Subcutaneous abdominal adipose tissue (tissue), 5 donors: ENCODE measurements around the gene VPS52.

ENCODE experiments used
- H3K27ac ChIP-seq: one replicate; pipeline ENCODE4 v1.7.0; 2013; ENCODE audit warnings: low read depth, mild to moderate bottlenecking, inconsistent platforms, low read length, moderate library complexity
- H3K27me3 ChIP-seq, 5 donors: one replicate each; pipeline ENCODE4 v1.7.0; 2013; ENCODE audit warnings: low read length in 5 of 5, inconsistent platforms in 1 of 5; ENCODE audit not compliant: control insufficient read depth in 5 of 5, insufficient read depth in 4 of 5
- H3K36me3 ChIP-seq, 5 donors: one replicate each; pipeline ENCODE4 v1.7.0; 2013; ENCODE audit warnings: low read length in 5 of 5; ENCODE audit not compliant: control insufficient read depth in 5 of 5, insufficient read depth in 5 of 5
- H3K4me1 ChIP-seq, 5 donors: one replicate each; pipeline ENCODE4 v1.7.0; 2013; ENCODE audit warnings: low read length in 5 of 5, mild to moderate bottlenecking in 3 of 5, moderate library complexity in 1 of 5; ENCODE audit not compliant: control insufficient read depth in 5 of 5, insufficient read depth in 5 of 5
- H3K4me3 ChIP-seq, 5 donors: one replicate each; pipeline ENCODE4 v1.7.0; 2013; ENCODE audit warnings: low read length in 5 of 5, low read depth in 1 of 5
- H3K9ac ChIP-seq, 5 donors: one replicate each; pipeline ENCODE4 v1.7.0; 2013; ENCODE audit warnings: low read length in 5 of 5, mild to moderate bottlenecking in 4 of 5, moderate library complexity in 3 of 5
- H3K9me3 ChIP-seq, 5 donors: one replicate each; pipeline ENCODE4 v1.7.0; 2013; ENCODE audit warnings: low read length in 5 of 5; ENCODE audit not compliant: control insufficient read depth in 5 of 5
- donor health status: healthy.
- donor health status: healthy.
- donor health status: healthy.
- donor health status: healthy.
- donor health status: healthy.

VPS52 gene, protein sequence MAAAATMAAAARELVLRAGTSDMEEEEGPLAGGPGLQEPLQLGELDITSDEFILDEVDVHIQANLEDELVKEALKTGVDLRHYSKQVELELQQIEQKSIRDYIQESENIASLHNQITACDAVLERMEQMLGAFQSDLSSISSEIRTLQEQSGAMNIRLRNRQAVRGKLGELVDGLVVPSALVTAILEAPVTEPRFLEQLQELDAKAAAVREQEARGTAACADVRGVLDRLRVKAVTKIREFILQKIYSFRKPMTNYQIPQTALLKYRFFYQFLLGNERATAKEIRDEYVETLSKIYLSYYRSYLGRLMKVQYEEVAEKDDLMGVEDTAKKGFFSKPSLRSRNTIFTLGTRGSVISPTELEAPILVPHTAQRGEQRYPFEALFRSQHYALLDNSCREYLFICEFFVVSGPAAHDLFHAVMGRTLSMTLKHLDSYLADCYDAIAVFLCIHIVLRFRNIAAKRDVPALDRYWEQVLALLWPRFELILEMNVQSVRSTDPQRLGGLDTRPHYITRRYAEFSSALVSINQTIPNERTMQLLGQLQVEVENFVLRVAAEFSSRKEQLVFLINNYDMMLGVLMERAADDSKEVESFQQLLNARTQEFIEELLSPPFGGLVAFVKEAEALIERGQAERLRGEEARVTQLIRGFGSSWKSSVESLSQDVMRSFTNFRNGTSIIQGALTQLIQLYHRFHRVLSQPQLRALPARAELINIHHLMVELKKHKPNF

DNA sequence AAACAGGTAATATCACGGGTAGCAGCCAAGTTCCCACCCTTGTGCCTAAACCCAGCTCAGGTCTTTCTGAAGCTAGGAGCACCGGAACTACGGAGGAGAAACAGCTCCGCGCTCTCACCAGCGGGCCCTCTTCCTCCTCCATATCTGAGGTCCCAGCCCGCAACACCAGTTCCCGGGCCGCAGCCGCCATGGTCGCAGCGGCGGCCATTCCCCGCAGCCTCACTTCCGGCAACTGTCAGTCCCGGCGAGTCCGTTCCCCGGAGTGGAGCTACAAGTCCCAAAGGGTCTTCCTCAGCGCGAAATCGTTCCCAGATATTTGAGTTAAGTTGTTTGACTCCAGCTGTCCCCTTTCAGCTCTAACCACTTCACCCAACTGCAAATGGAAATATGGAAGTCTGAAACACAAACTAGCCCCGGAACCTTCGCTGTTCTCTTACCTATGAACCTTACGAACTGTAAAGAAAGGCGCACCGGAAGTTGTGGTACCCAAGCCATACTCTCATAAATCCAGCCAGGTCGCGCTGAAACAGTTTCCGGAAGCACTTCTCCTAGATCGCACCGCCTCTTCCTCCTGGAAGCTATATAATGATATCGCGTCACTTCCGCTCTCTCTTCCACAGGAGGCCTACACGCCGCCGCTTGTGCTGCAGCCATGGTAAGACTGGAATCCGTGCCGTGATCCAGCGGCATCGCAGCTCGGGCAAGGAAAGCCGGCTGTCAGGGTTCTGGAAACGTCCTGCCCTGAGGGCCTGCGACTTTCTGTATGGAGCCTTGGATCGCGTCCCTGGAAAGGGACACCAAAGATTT is at the start of gene VPS52, which contains the start of gene RPS18:
TSS of gene VPS52 (minus strand) at position 409 of the 807 bp plus-strand sequence. CDS start at position 208, 201 bp downstream.
TSS of gene RPS18 (plus strand) at position 608 of the 807 bp plus-strand sequence. CDS start at position 653, 45 bp downstream.
- Histone ChIP-seq H3K27ac (peak within 1 kb of the TSS; percentile 96), H3K9ac (peak within 1 kb of the TSS; percentile 92 to 99 (median 96)), H3K4me3 (peak within 1 kb of the TSS; percentile 90 to 99 (median 94)), H3K9me3 (no peaks in the 10 kb centered on the region), H3K27me3 (no peaks in the 10 kb centered on the region), H3K36me3 (peaks cover 6 to 62% (median 57%) of the 10 kb centered on the region in 5 donors), H3K4me1 (peaks cover 6 to 56% (median 46%) of the 10 kb centered on the region in 5 donors)

- peak overlapping the region in 4 of 5 donors; percentile 2 to 88 (median 48) for H3K9ac ChIP-seq
- peaks cover 17 to 64% (median 62%) of the 10 kb centered on the region in 5 donors for H3K4me1 ChIP-seq
- no peaks in the 10 kb centered on the region for H3K9me3 ChIP-seq
- H3K36me3 ChIP-seq, result peaks cover 0 to 30% (median 30%) of the 10 kb centered on the region in 5 donors
- H3K27ac ChIP-seq, result peak overlapping the region; percentile 51
- H3K4me3 ChIP-seq, result peak overlapping the region in 4 of 5 donors; percentile 5 to 32 (median 20)
- no peaks in the 10 kb centered on the region for H3K27me3 ChIP-seq
Measured at GRCh38 chr6:33321227-33321626, 49.6 kb upstream of the VPS52 start.

DNA sequence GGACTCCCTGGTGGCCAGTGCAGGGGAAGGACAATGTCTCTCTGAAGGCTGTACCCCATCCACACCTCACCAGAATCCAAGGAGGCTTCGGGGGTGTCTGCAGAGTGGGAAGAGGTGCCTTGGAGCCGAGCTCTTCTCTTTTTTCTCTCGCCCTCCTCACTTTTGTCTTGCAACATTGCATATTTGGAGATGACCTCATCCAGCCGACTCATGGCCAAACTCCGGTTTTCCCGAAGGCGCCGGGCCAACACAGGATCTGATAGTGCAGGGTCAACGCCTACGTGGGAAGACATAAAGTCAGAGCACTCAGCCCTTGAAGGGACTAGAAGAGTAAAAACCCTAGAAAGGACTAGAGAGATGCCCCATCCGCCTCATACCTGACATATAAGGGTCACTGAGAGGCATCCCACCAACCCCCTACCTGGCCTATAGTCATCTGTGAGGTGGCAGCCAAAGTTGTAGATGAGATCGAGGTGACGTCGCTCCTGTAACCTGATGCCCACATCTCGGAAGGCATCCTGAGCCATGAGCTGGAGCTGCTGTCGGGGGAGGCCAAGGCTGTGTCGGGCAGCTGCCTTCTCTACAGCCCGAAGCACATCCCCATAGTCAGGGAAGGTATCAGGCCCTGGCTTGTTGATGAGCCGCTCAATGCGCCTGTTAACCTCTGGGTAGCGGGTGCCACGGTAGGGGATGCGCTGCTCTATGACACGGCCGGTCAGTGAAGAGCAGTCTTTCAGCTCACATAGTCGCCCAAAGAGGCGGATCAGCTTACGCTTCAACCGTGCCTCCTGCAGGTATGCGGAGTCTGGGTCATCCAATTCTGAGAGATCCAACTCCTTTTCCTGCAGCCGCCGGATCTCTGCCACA is 48.9 kb upstream of the VPS52 start:
- H3K9ac ChIP-seq, result peak overlapping the region in 3 of 5 donors; percentile 9 to 67 (median 51)
- no peaks in the 10 kb centered on the region for H3K27me3 ChIP-seq
- no peaks in the 10 kb centered on the region for H3K9me3 ChIP-seq
- peak overlapping the region; percentile 5 to 32 (median 24) for H3K4me3 ChIP-seq
- peak overlapping the region; percentile 51 for H3K27ac ChIP-seq
- H3K4me1 ChIP-seq, result peaks cover 17 to 68% (median 65%) of the 10 kb centered on the region in 5 donors
- peaks cover 0 to 34% (median 30%) of the 10 kb centered on the region in 5 donors for H3K36me3 ChIP-seq

DNA sequence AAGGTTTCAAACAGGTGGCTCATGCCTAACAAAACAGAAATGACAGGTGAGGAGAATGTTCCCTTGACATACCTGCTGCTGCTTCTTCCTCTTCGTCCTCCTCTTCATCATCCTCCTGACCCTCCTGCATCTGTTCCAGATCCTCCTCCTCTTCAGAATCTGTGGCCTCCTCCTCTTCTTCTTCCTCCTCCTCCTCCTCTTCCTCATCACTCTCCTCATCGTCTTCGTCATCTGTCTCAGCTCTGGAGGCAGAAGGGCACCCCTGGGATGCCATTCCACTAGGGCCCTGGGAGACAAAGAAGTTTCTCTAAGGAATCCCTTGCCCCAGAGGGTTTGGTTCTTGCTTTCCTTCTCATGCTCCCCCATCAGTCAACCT is 48.3 kb upstream of the VPS52 start:
- no peaks in the 10 kb centered on the region for H3K27me3 ChIP-seq
- peaks cover 0 to 34% (median 30%) of the 10 kb centered on the region in 5 donors for H3K36me3 ChIP-seq
- peak overlapping the region in 2 of 5 donors; percentile 39 to 67 for H3K9ac ChIP-seq
- H3K9me3 ChIP-seq, result no peaks in the 10 kb centered on the region
- H3K27ac ChIP-seq, result peak overlapping the region; percentile 51
- peaks cover 17 to 75% (median 71%) of the 10 kb centered on the region in 5 donors for H3K4me1 ChIP-seq
- peak overlapping the region in 3 of 5 donors; percentile 5 to 32 (median 22) for H3K4me3 ChIP-seq

GRCh38 chr6:33318426-33319073 is 46.9 kb upstream of the VPS52 start:
- peak overlapping the region; percentile 76 for H3K27ac ChIP-seq
- no peaks in the 10 kb centered on the region for H3K27me3 ChIP-seq
- peak overlapping the region in 3 of 5 donors; percentile 34 to 69 (median 52) for H3K9ac ChIP-seq
- no peaks in the 10 kb centered on the region for H3K9me3 ChIP-seq
- peak overlapping the region in 4 of 5 donors; percentile 85 to 95 (median 85) for H3K4me3 ChIP-seq
- peaks cover 0 to 34% (median 30%) of the 10 kb centered on the region in 5 donors for H3K36me3 ChIP-seq
- peaks cover 17 to 76% (median 72%) of the 10 kb centered on the region in 5 donors for H3K4me1 ChIP-seq

DNA sequence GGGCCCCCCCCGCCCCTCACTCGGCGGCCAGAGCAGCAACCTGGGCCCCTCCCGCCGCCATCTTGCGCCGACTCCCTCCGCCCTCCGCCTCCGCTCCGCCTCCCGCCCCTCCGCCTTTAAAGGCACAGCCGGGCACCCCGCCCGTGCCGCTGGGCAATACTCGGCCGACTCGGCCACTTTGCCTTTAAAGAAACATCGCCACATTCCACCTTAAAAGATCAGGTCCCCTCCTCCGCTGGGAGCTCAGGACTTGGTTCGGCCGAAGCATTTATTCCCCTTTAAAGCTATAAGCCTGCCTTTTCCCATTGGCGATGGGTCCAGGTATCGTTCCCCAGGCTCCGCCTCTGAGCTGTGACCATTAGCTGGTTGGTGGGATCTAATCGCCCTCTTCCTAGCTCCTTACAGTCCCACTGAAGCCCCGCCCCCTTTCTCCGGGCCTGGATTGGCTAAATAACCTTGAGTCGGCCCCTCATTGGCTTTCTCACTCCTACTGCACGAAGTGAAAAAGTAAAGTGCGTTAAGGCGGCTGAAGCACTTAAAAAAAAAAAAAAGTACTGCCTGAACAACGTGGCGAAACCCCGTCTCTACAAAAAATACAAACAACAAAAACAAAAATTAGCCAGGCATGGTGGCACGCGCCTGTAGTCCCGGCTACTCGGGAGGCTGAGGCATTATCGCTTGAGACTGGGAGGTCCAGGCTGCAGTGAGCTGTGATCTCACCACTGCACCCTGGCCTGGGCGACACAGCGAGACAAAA is 46.2 kb upstream of the VPS52 start, which contains the start of gene ZBTB22:
TSS of gene ZBTB22 (minus strand) at position 76 of the 757 bp plus-strand sequence. CDS start 828 bp downstream, outside the sequence.
- H3K4me1 ChIP-seq, result peaks cover 17 to 78% (median 72%) of the 10 kb centered on the region in 5 donors
- peaks cover 0 to 34% (median 30%) of the 10 kb centered on the region in 5 donors for H3K36me3 ChIP-seq
- no peaks in the 10 kb centered on the region for H3K9me3 ChIP-seq
- H3K4me3 ChIP-seq, result peak within 1 kb of the TSS; percentile 72 to 95 (median 85)
- peak within 1 kb of the TSS; percentile 96 for H3K27ac ChIP-seq
- peak within 1 kb of the TSS in 4 of 5 donors; percentile 34 to 69 (median 56) for H3K9ac ChIP-seq
- no peaks in the 10 kb centered on the region for H3K27me3 ChIP-seq

DNA sequence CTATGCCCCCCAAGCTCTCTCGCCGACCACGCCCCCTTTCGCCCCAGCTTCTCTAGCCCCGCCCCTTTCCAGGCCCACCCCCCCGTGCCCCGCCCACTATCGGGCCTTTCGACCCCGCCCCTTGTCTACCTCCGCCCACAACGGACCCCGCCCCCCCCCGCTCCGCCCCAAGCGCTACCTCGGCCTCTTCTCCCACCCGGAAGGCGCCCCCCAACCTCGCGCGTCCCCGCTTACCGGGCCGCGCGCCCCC is 45.7 kb upstream of the VPS52 start:
- Histone ChIP-seq H3K4me3 (peak overlapping the region; percentile 51 to 85 (median 60)), H3K4me1 (peaks cover 19 to 81% (median 76%) of the 10 kb centered on the region in 5 donors), H3K27ac (peak overlapping the region; percentile 96)

More for the DNA sequence above, 45.7 kb upstream of the VPS52 start:
- Histone ChIP-seq H3K27me3 (no peaks in the 10 kb centered on the region), H3K9me3 (no peaks in the 10 kb centered on the region), H3K36me3 (peaks cover 0 to 34% (median 30%) of the 10 kb centered on the region in 5 donors), H3K9ac (no peak overlapping the region)
